Neural crest cell (in vitro differentiated cells): ENCODE results near the gene DNAH1. TPM values are rescaled to one million over a fixed set of nuclear protein-coding genes. Genes with fewer than 3 reads are reported as not detected.

Source experiments
- DNase-seq: peaks from one replicate; pipeline ENCODE4 v3.0.0; 2021; ENCODE audit warnings: low read depth, mixed read lengths, low spot score
- H3K27ac Mint-ChIP-seq: one replicate; pipeline ENCODE4 v1.8.0; 2021; ENCODE audit warnings: mild to moderate bottlenecking, mixed read lengths; ENCODE audit not compliant: unreplicated experiment
- H3K27me3 Mint-ChIP-seq: 2 replicates; pipeline ENCODE4 v1.8.0; 2021; ENCODE audit warnings: low read depth, mild to moderate bottlenecking, mixed read lengths
- H3K36me3 Mint-ChIP-seq: 2 replicates; pipeline ENCODE4 v1.8.0; 2021; ENCODE audit warnings: low read depth, mild to moderate bottlenecking, mixed read lengths
- H3K4me1 Mint-ChIP-seq: 2 replicates; pipeline ENCODE4 v1.8.0; 2021; ENCODE audit warnings: mixed read lengths
- H3K4me3 Mint-ChIP-seq: one replicate; pipeline ENCODE4 v1.8.0; 2021; ENCODE audit warnings: mild to moderate bottlenecking, mixed read lengths
- H3K9me3 Mint-ChIP-seq: 2 replicates; pipeline ENCODE4 v1.8.0; 2021; ENCODE audit warnings: mixed read lengths
- CTCF ChIP-seq: fragments of 200-600 bp; sonication (generic); conservative IDR thresholded peaks from 2 replicates; pipeline ENCODE4 v1.5.0; 2021; ENCODE audit warnings: antibody characterized with exemption, mild to moderate bottlenecking
- total RNA-seq: library from RNA; stranded (reverse); gene quantifications from 2 replicates; pipeline ENCODE4 v1.2.1, GENCODE V29; 2021

The DNAH1 gene
- total RNA-seq, 1 donor from 2014 or later = 3.2 TPM

GRCh38 chr3:52406791-52407510, 90.8 kb downstream of the DNAH1 start:
- H3K4me3 Mint-ChIP-seq = peak overlapping the region; percentile 93
- peaks cover 5% of the 10 kb centered on the region for H3K36me3 Mint-ChIP-seq
- no peak for DNase-seq

GRCh38 chr3:52407779-52408178, 91.7 kb downstream of the DNAH1 start:
- DNase-seq = no peak
- H3K36me3 Mint-ChIP-seq = peaks cover 5% of the 10 kb centered on the region
- H3K4me1 Mint-ChIP-seq = peaks cover 33% of the 10 kb centered on the region
- no peak overlapping the region for H3K27ac Mint-ChIP-seq
- H3K4me3 Mint-ChIP-seq = peak overlapping the region; percentile 93
- H3K9me3 Mint-ChIP-seq = no peaks in the 10 kb centered on the region
- no peak for TF ChIP-seq CTCF
- no peaks in the 10 kb centered on the region for H3K27me3 Mint-ChIP-seq

More at GRCh38 chr3:52406791-52407510, 90.8 kb downstream of the DNAH1 start:
- no peaks in the 10 kb centered on the region for H3K9me3 Mint-ChIP-seq
- peaks cover 27% of the 10 kb centered on the region for H3K4me1 Mint-ChIP-seq
- TF ChIP-seq CTCF = no peak
- H3K27me3 Mint-ChIP-seq = no peaks in the 10 kb centered on the region
- H3K27ac Mint-ChIP-seq = no peak overlapping the region

- H3K27me3 Mint-ChIP-seq = no peaks in the 10 kb centered on the region
- H3K27ac Mint-ChIP-seq = no peak overlapping the region
- H3K9me3 Mint-ChIP-seq = no peaks in the 10 kb centered on the region
- no peak for DNase-seq
- H3K36me3 Mint-ChIP-seq = peaks cover 5% of the 10 kb centered on the region
- H3K4me3 Mint-ChIP-seq = peak overlapping the region; percentile 93
- peaks cover 33% of the 10 kb centered on the region for H3K4me1 Mint-ChIP-seq
- no peak for TF ChIP-seq CTCF
Measured at GRCh38 chr3:52408466-52408865, 92.3 kb downstream of the DNAH1 start.

- TF ChIP-seq CTCF = no peak
- DNase-seq = no peak
- Mint-ChIP-seq H3K4me3 (no peak overlapping the region), H3K36me3 (no peaks in the 10 kb centered on the region), H3K27me3 (no peaks in the 10 kb centered on the region), H3K4me1 (peaks cover 21% of the 10 kb centered on the region), H3K9me3 (no peaks in the 10 kb centered on the region), H3K27ac (peak overlapping the region; percentile 28)
Measured at GRCh38 chr3:52415800-52416199, 99.7 kb downstream of the DNAH1 start.

- Mint-ChIP-seq H3K36me3 (no peaks in the 10 kb centered on the region), H3K4me3 (no peak overlapping the region), H3K27me3 (no peaks in the 10 kb centered on the region), H3K27ac (no peak overlapping the region), H3K4me1 (peaks cover 3% of the 10 kb centered on the region), H3K9me3 (no peaks in the 10 kb centered on the region)
- DNase-seq = no peak
- no peak for TF ChIP-seq CTCF
Measured at GRCh38 chr3:52420388-52420787, 104.3 kb downstream of the DNAH1 start.
